Posterior cingulate gyrus (tissue), 11 donors: ENCODE data around the gene ALG11.
"Not testable (repeated sequence)": the region's sequence is repeated elsewhere in the genome, so short reads cannot be mapped to it uniquely, and the experiment has no call there.

ENCODE experiments used
- DNase-seq, 10 donors: peaks; one replicate each; pipeline versions ENCODE4 v3.0.0 to v3.0.0-alpha.2; 2020 to 2021; ENCODE audit warnings: mixed read lengths in 3 of 10
- intact Hi-C: fragments of 100-400 bp; cut with DNase I; formaldehyde crosslinking; loops from one replicate; pipeline ENCODE4 v1.15.1; 2023

ALG11 gene

DNA sequence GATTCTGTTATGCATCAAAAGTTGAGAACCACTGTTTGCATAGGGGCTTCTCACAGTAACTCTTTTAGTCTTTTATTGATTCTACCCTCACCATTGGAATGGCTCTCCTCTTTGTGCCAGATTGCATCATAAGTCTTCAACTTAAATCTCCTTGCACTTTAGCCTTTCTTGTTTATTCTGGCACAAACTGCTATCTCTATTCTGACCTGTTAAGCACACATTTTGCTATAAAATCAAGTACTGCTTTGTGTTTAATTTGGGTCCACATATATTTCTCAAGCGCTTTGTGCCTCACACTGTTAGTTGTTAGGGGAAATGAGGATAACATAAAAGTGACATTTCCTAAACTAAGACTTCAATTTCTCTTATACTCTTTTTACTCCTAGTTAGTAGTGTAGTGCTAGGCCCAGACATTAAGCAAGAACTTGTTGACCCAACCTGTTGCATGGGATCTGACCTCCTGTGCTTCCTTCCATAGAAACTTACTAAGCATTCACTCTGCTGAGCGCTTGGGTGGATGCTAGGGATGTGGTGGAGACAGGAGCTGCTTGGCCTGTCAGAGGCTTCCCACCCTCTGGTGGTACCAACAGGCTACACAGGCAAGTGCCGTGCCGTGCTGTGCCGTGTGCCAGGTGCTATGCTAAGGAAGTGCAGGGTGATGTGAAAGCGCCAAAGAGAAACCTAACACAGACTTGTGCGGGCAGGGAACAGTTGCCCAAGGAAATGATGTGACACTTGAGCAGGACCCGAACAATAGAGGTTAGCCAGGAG, 13.5 kb downstream of the ALG11 start:
- intact Hi-C loops = no loop called here

DNA sequence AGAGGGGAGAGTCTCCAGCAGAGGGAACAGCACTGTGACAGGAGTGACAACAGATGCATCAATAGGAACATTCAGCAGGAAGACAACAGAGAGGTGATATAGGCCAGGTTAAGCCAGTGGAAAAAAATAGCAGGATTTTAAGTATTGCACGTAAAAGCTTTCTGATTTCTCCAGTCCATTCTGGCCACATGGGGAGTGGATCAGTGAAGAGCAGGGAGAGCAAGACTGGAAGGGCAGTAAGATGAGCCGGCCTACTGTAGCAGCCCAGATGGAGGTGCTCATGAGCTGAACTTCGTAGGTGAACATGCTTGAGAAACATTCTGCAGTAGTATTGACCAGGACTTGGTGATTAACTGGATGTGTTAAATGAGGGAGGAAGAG, 14.0 kb downstream of the ALG11 start:
- no peak for DNase-seq
- intact Hi-C loops = no loop called here

More for the DNA sequence above, 13.5 kb downstream of the ALG11 start:
- DNase-seq = no peak

DNA sequence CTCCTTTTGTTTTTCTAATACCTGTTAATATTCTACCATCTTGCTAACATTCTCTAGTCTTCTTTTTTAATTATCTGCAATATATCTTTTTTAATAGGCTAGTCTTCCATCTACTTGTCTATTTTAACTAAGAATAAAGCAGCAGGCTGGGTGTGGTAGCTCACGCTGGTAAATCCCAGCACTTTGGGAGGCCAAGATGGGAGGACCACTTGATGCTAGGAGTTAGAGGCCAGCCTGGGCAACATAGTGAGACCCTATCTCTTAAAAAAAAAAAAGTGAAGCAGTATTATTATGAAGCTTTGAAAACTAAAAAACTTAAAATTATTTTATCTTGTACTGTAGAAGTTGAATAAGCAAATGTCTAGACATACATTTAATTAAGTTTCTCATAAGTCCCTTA, 15.6 kb downstream of the ALG11 start:
- intact Hi-C loops = no loop called here
- no peak for DNase-seq

DNA sequence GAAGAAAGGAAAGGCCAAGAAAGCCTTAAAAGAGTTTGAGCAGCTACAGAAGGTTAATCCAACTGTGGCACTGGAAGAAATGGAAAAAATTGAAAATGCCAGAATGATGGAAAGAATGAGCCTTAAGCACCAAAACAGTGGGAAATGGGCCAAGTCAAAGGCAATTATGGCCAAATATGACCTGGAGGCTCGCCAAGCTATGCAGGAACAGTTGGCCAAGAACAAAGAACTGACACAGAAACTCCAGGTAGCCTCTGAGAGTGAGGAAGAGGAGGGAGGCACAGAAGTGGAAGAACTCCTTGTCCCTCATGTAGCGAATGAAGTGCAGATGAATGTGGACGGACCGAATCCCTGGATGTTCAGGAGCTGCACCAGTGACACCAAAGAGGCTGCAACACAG, 17.4 kb downstream of the ALG11 start:
- DNase-seq = no peak
- intact Hi-C loops = no loop called here

DNA sequence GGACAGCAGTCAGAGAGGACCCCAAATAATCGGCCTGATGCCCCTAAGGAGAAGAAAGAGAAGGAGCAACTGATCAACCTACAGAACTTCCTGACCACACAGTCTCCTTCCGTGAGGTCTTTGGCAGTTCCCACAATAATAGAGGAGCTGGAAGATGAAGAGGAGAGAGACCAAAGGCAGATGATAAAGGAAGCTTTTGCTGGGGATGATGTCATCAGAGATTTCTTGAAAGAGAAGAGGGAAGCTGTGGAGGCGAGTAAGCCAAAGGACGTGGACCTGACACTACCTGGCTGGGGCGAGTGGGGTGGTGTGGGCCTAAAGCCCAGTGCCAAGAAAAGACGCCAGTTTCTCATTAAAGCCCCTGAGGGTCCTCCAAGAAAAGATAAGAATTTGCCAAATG, 18.2 kb downstream of the ALG11 start:
- intact Hi-C loops, DNase-seq: not testable (repeated sequence)

GRCh38 chr13:52033039-52033438, 20.8 kb downstream of the ALG11 start:
- no peak for DNase-seq
- intact Hi-C loops = no loop called here

- intact Hi-C loops = no loop called here
- no peak for DNase-seq
Measured at GRCh38 chr13:52034616-52035226, 22.5 kb downstream of the ALG11 start.

DNA sequence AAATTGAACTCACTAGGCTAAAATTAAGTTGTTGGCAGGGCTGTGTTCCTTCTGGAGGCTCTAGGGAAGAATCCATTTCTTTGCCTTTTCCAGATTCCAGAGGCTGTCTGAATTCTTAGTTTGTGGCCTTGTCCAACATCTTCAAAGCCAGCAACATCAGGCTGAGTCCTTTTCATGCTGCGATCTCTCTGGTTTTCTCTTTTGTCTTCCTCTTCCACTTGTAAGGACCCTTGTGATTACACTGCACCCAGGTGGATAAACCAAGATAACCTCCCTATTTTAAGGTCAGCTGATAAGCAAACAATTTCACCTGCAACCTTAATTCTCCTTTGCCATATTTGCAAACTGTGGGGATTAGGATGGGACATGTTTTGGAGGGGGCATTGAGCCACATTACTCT, 23.8 kb downstream of the ALG11 start:
- intact Hi-C loops = no loop called here
- DNase-seq = no peak

DNA sequence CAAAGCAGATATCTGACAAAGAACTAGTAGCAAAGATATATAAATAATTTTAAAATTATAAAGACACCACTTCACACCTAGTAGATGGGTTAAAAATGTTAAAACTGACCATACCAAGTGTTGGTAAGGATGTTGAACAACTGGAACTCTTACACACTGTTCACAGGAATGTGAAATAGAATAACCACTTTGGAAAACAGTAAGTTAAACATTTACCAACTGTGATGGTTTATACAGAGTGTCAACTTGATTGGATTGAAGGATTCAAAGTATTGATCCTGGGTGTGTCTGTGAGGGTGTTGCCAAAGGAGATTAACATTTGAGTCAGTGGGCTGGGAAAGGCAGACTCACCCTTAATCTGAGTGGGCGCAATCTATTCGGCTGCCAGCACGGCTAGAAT, 31.5 kb downstream of the ALG11 start:
- intact Hi-C loops = no loop called here
- no peak for DNase-seq

- intact Hi-C loops = no loop called here
Measured at GRCh38 chr13:52047463-52047862, 35.3 kb downstream of the ALG11 start.

DNA sequence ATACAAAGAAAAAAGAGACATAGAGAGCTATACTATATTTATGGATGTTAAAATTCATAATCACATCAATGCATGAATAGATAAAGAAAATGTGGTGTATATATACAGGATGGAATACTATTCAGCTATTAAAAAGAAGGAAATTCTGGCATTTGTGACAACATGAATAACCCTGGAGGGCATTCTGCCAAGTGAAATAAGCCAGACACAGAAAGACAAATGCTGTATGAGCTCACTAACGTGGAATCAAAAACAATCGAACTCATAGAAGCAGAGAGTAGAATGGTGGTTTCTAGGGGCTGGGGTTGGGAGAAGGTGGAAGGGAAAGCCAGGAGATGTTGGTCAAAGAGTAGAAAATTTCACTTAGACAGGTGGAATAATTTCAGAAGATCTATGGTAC, 36.3 kb downstream of the ALG11 start:
- intact Hi-C loops = no loop called here
- DNase-seq = no peak

More at GRCh38 chr13:52047463-52047862, 35.3 kb downstream of the ALG11 start:
- DNase-seq = no peak

DNA sequence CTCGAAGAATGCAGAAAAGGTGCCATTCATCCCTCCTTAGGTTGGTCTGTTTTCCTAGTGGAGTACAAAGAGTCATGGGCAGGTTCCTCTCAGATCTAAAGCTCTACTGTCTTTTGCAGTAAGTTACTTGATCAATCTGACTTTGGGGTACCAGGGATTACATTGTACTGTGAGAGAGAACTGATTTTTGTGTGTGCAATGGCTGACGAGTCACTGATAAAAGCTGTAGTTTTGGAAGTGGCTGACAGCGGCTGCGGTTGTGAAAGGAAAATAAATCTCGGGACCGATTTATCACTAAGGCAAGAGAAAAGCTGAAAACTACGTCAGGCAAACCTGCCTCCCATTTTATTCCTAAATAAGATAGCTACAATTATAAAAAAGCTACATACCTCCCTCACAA, 39.2 kb downstream of the ALG11 start:
- no peak for DNase-seq
- intact Hi-C loops = no loop called here

DNA sequence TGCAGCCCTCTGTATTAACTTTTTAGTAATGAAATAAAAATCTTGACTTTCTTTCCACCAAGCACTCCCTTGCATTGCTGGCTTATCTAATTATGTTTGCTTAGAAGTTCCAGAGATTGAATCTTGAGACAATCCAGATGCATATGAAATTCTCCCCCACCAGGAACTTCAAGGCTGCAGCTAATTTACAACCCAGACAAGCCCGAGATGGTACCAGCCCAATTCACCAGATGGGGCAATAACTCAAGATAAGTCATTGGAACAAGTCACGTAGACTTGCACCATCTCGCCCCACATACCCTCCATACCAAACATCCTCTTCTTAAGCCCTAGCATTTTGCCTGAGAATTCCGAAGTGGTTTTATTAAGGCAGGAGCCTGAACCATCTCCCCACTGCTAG, 41.3 kb downstream of the ALG11 start:
- no peak for DNase-seq
- intact Hi-C loops = no loop called here

DNA sequence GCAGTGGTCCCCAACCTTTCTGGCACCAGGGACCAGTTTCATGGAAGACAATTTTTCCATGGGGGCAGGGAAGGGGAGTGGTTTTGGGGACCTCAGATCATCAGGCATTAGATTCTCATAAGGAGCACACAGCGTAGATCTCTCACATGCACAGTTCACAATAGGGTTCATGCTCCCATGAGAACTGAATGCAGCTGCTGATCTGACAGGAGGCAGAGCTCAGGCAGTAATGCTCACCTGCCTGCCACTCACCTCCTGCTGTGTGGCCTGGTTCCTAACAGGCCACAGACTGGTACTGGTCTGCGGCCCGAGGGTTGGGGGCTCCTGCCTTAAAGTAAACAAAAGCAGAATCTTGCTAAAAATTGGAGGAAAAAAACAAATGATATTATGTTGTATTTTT, 48.9 kb downstream of the ALG11 start:
- intact Hi-C loops, DNase-seq: not testable (repeated sequence)

- no peak for DNase-seq
Measured at GRCh38 chr13:52061587-52061986, 49.4 kb downstream of the ALG11 start.

DNA sequence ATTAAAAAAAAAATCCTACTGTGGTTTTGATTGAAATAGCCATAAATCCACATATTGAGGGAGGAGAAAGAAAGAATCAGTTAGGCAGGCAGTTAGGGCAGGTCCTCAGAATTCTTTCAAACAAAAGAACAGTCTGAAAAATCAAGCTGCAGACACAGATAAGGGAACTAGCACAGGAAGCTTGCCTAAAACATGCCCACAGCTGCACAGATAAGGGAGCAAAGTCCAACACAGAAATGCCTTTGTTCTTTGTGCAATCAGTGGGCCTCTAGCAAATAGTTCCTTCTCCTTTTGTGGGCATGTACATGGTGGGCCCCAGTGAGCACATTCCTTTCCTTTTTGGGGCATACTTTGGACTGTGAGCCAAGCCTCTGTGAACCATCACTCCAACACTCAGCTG, 55.0 kb downstream of the ALG11 start:
- DNase-seq = no peak
- intact Hi-C loops = no loop called here

More at GRCh38 chr13:52061587-52061986, 49.4 kb downstream of the ALG11 start:
- intact Hi-C loops = no loop called here

DNA sequence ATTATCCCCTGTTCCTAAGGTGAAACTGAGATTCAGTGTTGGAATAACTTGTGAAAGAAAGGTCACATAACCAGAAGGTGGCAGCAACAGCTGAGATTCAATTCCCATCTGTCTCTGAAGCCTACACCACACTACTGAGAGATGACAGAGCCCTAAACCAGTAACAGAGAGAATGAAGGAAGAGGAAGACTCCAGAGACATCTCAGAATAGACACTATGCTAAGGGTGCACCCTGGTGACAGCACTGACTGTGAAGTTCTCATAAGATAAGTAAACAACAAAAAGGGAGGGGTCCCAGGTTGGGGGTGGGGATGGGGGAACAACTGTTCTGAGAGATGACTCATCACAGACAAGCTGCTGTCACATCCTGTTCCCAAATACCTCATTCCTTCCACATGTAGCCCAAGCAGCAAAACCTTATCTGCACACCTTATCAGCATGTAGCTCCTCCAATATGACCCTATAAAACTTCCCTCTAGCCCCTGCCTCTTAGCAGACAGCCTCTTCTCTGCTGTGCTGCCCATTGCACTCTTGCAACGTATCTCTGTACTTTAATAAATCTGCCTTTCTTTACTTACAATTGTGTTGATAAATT, 58.8 kb downstream of the ALG11 start:
- intact Hi-C loops = no loop called here
- DNase-seq = no peak
